ENCODE data around the gene GRIP2.

DNA sequence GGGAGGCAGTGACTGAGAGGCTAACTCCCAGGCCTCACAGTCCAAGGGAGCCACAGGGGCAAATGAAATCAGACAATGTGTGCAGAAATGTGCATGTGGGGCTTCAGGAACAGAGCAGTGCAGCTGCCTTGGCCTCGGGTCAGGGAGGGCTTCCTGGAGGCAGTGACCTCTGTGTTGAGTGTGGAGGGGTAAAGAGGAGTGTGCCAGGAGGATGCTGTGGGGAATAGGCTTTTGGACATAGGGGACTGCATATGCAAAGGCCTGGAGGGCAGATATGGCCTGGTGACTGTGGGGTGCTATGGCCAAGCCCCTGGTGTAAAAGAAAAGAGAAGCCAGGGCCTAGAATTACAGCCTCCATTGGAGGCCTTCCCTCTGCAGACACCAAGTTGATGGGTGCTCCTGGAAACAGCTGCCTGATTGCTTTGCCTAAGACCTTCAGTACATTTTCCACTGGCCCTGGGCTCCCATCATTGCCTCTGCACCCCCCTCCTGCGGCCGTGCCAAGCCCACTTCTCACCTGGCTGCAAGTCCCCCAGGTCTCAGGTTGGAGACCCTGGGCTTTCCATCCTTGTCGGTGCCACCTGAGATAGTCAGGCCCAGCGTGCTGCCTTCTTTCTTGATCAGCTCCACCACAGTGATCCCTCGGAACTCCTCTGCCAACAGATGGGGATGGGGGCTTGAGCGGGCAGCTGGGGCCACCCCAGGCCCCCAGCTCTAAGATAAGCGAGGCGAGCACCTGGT is 15.1 kb downstream of the GRIP2 start:
- TF ChIP-seq, protein P1, sequence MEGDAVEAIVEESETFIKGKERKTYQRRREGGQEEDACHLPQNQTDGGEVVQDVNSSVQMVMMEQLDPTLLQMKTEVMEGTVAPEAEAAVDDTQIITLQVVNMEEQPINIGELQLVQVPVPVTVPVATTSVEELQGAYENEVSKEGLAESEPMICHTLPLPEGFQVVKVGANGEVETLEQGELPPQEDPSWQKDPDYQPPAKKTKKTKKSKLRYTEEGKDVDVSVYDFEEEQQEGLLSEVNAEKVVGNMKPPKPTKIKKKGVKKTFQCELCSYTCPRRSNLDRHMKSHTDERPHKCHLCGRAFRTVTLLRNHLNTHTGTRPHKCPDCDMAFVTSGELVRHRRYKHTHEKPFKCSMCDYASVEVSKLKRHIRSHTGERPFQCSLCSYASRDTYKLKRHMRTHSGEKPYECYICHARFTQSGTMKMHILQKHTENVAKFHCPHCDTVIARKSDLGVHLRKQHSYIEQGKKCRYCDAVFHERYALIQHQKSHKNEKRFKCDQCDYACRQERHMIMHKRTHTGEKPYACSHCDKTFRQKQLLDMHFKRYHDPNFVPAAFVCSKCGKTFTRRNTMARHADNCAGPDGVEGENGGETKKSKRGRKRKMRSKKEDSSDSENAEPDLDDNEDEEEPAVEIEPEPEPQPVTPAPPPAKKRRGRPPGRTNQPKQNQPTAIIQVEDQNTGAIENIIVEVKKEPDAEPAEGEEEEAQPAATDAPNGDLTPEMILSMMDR (IDR thresholded peaks at IDR 0.05; ENCODE audit: insufficient read depth, low read depth, low read length): no peak
- TF ChIP-seq EZH2 (IDR thresholded peaks at IDR 0.05; ENCODE audit: insufficient read depth, low read length): no peak

Data from astrocyte (in vitro differentiated cells and primary cell).